PFSK-1 (cell line): ENCODE results near the gene MPO.

Experiments used
- FOXP2 ChIP-seq: optimal IDR thresholded peaks from 2 replicates; pipeline ENCODE3; 2011; ENCODE audit warnings: borderline replicate concordance, control low read depth, inconsistent platforms; ENCODE audit not compliant: insufficient read depth; ENCODE audit errors: extremely low read length, extremely low read depth
- POLR2AphosphoS5 ChIP-seq: IDR thresholded peaks from 2 replicates; pipeline ENCODE4 v1.6.1; 2012; ENCODE audit warnings: low read depth, mild to moderate bottlenecking, control low read depth, low read length, moderate library complexity
- REST ChIP-seq, 2 experiments: IDR thresholded peaks; 2 replicates each; pipeline versions ENCODE4 v1.6.1 to v1.8.0; 2011 to 2012; ENCODE audit warnings: low read depth in 2 of 2, low read length in 2 of 2, control low read depth in 1 of 2, inconsistent platforms in 1 of 2, mild to moderate bottlenecking in 1 of 2, moderate library complexity in 1 of 2; ENCODE audit not compliant: insufficient read depth in 1 of 2
- SIN3A ChIP-seq: IDR thresholded peaks from 2 replicates; pipeline ENCODE4 v1.6.1; 2012; ENCODE audit warnings: mild to moderate bottlenecking, low read length, moderate library complexity, borderline replicate concordance; ENCODE audit not compliant: insufficient read depth
- TAF1 ChIP-seq: IDR thresholded peaks from 2 replicates; pipeline ENCODE4 v1.6.1; 2012; ENCODE audit warnings: low read length, control low read depth, borderline replicate concordance; ENCODE audit not compliant: insufficient read depth

The MPO gene

GRCh38 chr17:58318065-58318481 lies 37.3 kb upstream of the MPO start:
- no peak for TF ChIP-seq FOXP2
- no peak for TF ChIP-seq REST (IDR thresholded peaks at IDR 0.05; ENCODE audit: insufficient read depth in 1 of 2, low read depth in 2 of 2, low read length in 2 of 2)
- TF ChIP-seq SIN3A = no peak
- TF ChIP-seq TAF1 = no peak
- no peak for TF ChIP-seq POLR2AphosphoS5

GRCh38 chr17:58317421-58318064 lies 36.8 kb upstream of the MPO start:
- TF ChIP-seq POLR2AphosphoS5 (no peak), REST (IDR thresholded peaks at IDR 0.05; ENCODE audit: insufficient read depth in 1 of 2, low read depth in 2 of 2, low read length in 2 of 2) (no peak), SIN3A (no peak), FOXP2 (no peak), TAF1 (no peak)

- TF ChIP-seq SIN3A (no peak), TAF1 (no peak), REST (IDR thresholded peaks at IDR 0.05; ENCODE audit: insufficient read depth in 1 of 2, low read depth in 2 of 2, low read length in 2 of 2) (no peak), FOXP2 (no peak), POLR2AphosphoS5 (no peak)
Observed at GRCh38 chr17:58316260-58316960, 35.7 kb upstream of the MPO start.

- TF ChIP-seq REST (IDR thresholded peaks at IDR 0.05; ENCODE audit: insufficient read depth in 1 of 2, low read depth in 2 of 2, low read length in 2 of 2) = no peak
- no peak for TF ChIP-seq FOXP2
- TF ChIP-seq SIN3A = no peak
- TF ChIP-seq POLR2AphosphoS5 = no peak
- no peak for TF ChIP-seq TAF1
Observed at GRCh38 chr17:58315750-58316149, 35.0 kb upstream of the MPO start.
